GM23248 (cell line): ENCODE measurements around the gene SIGMAR1. TPM values are rescaled to one million over a fixed set of nuclear protein-coding genes. Genes with fewer than 3 reads are reported as not detected.

ENCODE experiments used
- DNase-seq: peaks from one replicate; pipeline ENCODE4 v3.0.0-alpha.2; 2015
- H2AFZ ChIP-seq: fragments of 200-600 bp; sonication (generic); 2 replicates; pipeline ENCODE4 v1.6.1; 2016; ENCODE audit warnings: antibody characterized with exemption
- H3F3A ChIP-seq: fragments of 200-600 bp; sonication (generic); 2 replicates; pipeline ENCODE4 v1.6.1; 2016; ENCODE audit warnings: mild to moderate bottlenecking, antibody characterized with exemption, mixed run types; ENCODE audit not compliant: insufficient read depth
- H3K27ac ChIP-seq: fragments of 200-600 bp; sonication (generic); 2 replicates; pipeline ENCODE4 v1.5.1; 2016; ENCODE audit warnings: mild to moderate bottlenecking
- H3K27me3 ChIP-seq: fragments of 200-600 bp; sonication (generic); replicated peaks from 2 replicates; pipeline ENCODE4 v1.6.1; 2016; ENCODE audit warnings: mild to moderate bottlenecking; ENCODE audit not compliant: insufficient read depth
- H3K36me3 ChIP-seq: fragments of 200-600 bp; sonication (generic); 2 replicates; pipeline ENCODE4 v1.6.1; 2016; ENCODE audit warnings: low read depth, mild to moderate bottlenecking
- H3K4me1 ChIP-seq: fragments of 200-600 bp; sonication (generic); 2 replicates; pipeline ENCODE4 v1.6.1; 2016; ENCODE audit warnings: mild to moderate bottlenecking; ENCODE audit not compliant: insufficient read depth
- H3K4me2 ChIP-seq: fragments of 200-600 bp; sonication (generic); one replicate; pipeline ENCODE4 v1.6.1; 2016; ENCODE audit warnings: mild to moderate bottlenecking; ENCODE audit not compliant: unreplicated experiment
- H3K4me3 ChIP-seq: fragments of 200-600 bp; sonication (generic); 2 replicates; pipeline ENCODE4 v1.5.1; 2016; ENCODE audit warnings: mild to moderate bottlenecking
- H3K79me2 ChIP-seq: fragments of 200-600 bp; sonication (generic); 2 replicates; pipeline ENCODE4 v1.6.1; 2016; ENCODE audit warnings: mild to moderate bottlenecking; ENCODE audit not compliant: insufficient read depth
- H3K9ac ChIP-seq: fragments of 200-600 bp; sonication (generic); 2 replicates; pipeline ENCODE4 v1.6.1; 2016; ENCODE audit warnings: mild to moderate bottlenecking
- H3K9me2 ChIP-seq: fragments of 200-600 bp; sonication (generic); 2 replicates; pipeline ENCODE4 v1.6.1; 2016; ENCODE audit warnings: mixed run types, mild to moderate bottlenecking, moderate library complexity; ENCODE audit not compliant: insufficient read depth
- H3K9me3 ChIP-seq: fragments of 200-600 bp; sonication (generic); one replicate; pipeline ENCODE4 v1.6.1; 2017; ENCODE audit warnings: low read depth
- H4K20me1 ChIP-seq: fragments of 200-600 bp; sonication (generic); 2 replicates; pipeline ENCODE4 v1.6.0; 2016; ENCODE audit not compliant: insufficient read depth
- EZH2 ChIP-seq: fragments of 200-600 bp; sonication (generic); IDR thresholded peaks from 2 replicates; pipeline ENCODE4 v1.6.1; 2018; ENCODE audit warnings: antibody characterized with exemption, mild to moderate bottlenecking; ENCODE audit not compliant: insufficient read depth, poor library complexity, severe bottlenecking
- EZH2phosphoT487 ChIP-seq: fragments of 200-600 bp; sonication (generic); IDR thresholded peaks from 2 replicates; pipeline ENCODE4 v1.6.1; 2018; ENCODE audit warnings: antibody characterized with exemption, moderate library complexity, mild to moderate bottlenecking, low read depth; ENCODE audit not compliant: insufficient read depth
- WGBS, 2 experiments: methylation state at CpG; one replicate each; pipeline ENCODE4 v1.1.6; 2015 to 2017; ENCODE audit warnings: low lambda C conversion rate in 2 of 2, low coverage in 1 of 2; ENCODE audit errors: missing lambda C conversion rate in 2 of 2; 5-methylcytosine and 5-hydroxymethylcytosine counted together
- in situ Hi-C: fragments of 300-500 bp; cut with MboI; formaldehyde crosslinking; loops from 2 replicates; pipeline ENCODE4 v1.15.0; 2020
- polyA plus RNA-seq: library from polyadenylated mRNA; unstranded; fragments of >200 nt; fragmentation: Nextera tagmentation; extraction: Ambion mirVana; gene quantifications from 2 replicates; pipeline ENCODE4 v1.2.1, GENCODE V29; 2016
- total RNA-seq: library from RNA; depleted of rRNA; stranded (reverse); fragments of >200 nt; shearing (Covaris generic); gene quantifications from 2 replicates; pipeline ENCODE4 v1.2.3, GENCODE V29; 2014

Gene SIGMAR1
- total and polyA plus RNA-seq, 2 experiments from 2014 or later: 138 to 142 TPM

DNA sequence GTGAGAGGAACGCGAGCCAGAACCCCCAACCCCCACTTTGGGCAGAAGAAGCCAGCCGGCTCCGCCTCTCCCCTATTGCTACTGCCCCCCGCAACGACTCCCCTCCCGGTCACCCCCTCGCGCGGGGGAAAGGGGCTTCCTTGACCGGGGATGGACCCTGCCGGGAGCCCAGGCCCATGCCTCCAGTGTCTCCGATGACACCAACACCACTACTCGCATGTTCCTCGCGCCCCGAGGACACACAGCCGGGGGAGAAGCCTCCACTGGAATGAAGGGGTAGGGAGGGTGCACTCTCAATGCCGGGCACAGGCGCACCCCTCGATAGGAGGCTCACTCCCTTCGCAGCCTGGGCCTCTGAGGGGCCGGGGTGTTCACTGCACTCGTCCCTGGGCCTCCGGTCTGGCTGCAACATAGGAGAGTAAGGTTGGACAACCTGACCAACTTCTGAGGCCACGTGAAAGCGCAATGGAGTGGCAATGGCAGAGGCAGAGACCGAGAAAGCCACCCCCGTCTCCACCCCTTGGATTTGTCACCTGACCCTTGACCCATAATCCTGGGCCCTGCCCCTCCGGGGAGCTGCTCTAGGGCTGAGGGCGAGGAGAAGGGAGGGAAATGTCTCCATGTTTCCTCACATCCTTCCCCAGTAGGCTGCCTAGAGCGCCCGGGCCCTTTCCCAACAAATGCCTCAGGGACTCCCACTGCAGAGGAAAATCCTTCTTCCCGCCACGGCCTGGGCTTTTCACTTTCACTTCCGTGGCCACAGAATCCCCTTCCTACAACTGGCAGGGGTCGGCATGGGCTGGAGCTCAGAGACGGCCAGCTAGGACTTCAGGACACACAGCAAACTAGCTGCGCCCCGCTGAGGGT, 47.0 kb downstream of the SIGMAR1 start:
- Histone ChIP-seq H3K27me3 (peaks cover 84% of the 10 kb centered on the region), H3K9ac (no peak overlapping the region), H3K4me1 (no peaks in the 10 kb centered on the region), H3K36me3 (no peaks in the 10 kb centered on the region), H3K79me2 (no peaks in the 10 kb centered on the region), H3K4me2 (no peak overlapping the region), H3K4me3 (no peak overlapping the region), H2AFZ (no peak overlapping the region), H3K9me3 (no peaks in the 10 kb centered on the region), H3K27ac (no peak overlapping the region), H4K20me1 (no peaks in the 10 kb centered on the region), H3K9me2 (no peaks in the 10 kb centered on the region), H3F3A (no peaks in the 10 kb centered on the region)
- in situ Hi-C loops: loop anchor here (5.0 to 10.0 kb wide), 2 partner anchors 38 to 186 kb away; no protein-coding TSS in a partner anchor
- DNase-seq: no peak
- 55 to 61% methylated on average over 22 to 40 of the region's 40 CpGs for WGBS, 2 experiments
- no peak for TF ChIP-seq EZH2phosphoT487
- no peak for TF ChIP-seq EZH2

DNA sequence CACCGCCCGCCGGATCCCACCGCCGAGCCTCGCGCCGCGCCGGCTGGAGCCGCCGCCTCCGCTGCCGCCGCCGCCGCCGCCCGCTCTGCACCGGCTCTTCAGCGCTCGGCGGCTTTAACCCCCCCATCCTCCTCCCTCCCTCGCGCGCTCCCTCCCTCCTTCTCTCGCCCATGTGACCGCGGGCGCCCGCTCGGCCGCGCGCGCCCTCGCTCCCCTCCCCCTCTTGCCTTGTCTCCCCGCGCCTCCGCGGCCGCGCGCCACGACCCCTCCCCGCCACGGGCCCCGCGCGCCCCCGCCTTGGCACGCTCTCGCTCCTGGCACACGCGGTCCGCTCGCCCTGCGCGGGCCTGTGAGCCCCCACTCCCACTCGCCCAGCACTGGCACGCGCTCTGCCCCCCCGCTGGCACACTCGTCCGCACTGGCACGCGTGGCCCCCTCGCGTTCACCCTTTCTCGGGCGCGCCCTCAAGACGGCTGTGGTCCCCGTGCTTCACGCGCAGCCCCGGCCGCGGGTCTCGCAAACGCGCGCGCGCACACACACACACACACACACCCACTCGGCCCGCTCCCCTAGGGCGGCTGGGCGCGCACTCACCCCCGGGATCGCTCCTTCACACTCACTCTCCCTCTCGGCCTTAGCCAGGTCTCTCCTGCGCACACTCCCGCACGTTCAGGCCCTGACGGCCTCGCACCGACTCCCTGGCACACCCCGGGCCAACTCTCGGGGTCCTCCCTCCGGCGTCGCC, 47.8 kb downstream of the SIGMAR1 start, which contains the start of gene CNTFR:
Gene CNTFR, minus strand, starts transcription at position 89 of the 745 bp plus-strand sequence. CDS start 20,743 bp downstream, outside the sequence.
- no peak within 1 kb of the TSS for H3K9ac ChIP-seq
- peak within 1 kb of the TSS; percentile 35 for H3K4me2 ChIP-seq
- no peaks in the 10 kb centered on the region for H3K9me3 ChIP-seq
- H3K27me3 ChIP-seq: peaks cover 89% of the 10 kb centered on the region
- no peaks in the 10 kb centered on the region for H3F3A ChIP-seq
- no peaks in the 10 kb centered on the region for H4K20me1 ChIP-seq
- TF ChIP-seq EZH2phosphoT487 (no peak), EZH2 (no peak)
- no peak within 1 kb of the TSS for H3K27ac ChIP-seq
- H2AFZ ChIP-seq: no peak within 1 kb of the TSS
- no peaks in the 10 kb centered on the region for H3K36me3 ChIP-seq
- H3K9me2 ChIP-seq: no peaks in the 10 kb centered on the region
- in situ Hi-C loops: loop anchor here (5.0 to 10.0 kb wide), 2 partner anchors 38 to 185 kb away; no protein-coding TSS in a partner anchor
- WGBS, 2 experiments: 0 to 3% methylated on average over 36 to 93 of the region's 104 CpGs
- H3K4me1 ChIP-seq: no peaks in the 10 kb centered on the region
- peak; percentile 44 for DNase-seq
- H3K79me2 ChIP-seq: no peaks in the 10 kb centered on the region
- H3K4me3 ChIP-seq: peak within 1 kb of the TSS; percentile 52

DNA sequence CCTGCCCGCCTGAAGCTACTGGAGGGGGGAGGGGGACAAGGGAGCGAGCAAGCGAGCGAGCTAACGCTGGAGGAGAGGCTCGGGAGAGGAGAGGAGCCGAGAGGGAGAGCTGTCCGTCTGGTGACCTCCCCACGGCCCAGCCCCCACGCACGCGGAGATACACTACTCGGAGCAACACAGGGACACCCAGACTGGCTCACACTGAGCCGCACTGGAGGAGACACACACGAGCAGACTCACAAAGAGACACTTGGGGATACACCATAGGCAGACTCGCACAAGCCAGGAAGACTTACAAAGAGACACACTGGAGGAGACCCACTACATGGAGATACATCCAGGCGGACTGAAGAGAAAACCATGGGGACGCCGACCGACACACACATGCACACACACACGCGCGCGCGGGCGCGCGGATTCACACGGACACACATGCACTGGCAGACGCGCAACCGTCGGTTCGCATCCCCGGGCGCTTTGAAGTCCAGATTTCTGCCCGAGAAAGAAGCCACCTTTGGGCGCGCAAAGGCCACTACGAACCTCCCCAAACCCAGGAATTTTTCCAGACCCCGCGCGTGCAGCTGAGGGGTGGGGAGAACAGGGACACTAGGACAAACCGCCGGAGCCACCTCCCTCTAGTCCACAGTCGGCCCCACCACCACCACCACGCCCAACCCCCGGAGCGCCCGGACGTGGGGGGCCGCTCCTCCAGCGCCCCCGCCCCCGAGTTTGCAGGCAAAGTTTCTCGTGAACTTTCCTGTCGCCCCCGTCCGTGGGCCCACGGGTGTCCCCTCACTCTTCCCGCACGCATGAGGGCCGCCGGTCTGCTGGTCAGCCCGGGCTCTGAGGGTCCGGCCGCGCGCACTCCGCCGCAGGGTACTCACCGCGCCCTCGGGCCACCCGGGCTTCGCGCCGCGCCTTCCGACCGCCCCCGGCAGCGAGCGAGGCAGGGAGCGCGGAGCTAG, 48.6 kb downstream of the SIGMAR1 start:
- H3K27ac ChIP-seq: no peak overlapping the region
- no peaks in the 10 kb centered on the region for H3K79me2 ChIP-seq
- in situ Hi-C loops: no loop called here
- WGBS, 2 experiments: 1 to 3% methylated on average over 70 to 83 of the region's 86 CpGs
- H2AFZ ChIP-seq: no peak overlapping the region
- H3K4me1 ChIP-seq: no peaks in the 10 kb centered on the region
- no peaks in the 10 kb centered on the region for H3K9me3 ChIP-seq
- no peak overlapping the region for H3K4me2 ChIP-seq
- no peak overlapping the region for H3K4me3 ChIP-seq
- no peak for DNase-seq
- no peaks in the 10 kb centered on the region for H3K36me3 ChIP-seq
- no peaks in the 10 kb centered on the region for H4K20me1 ChIP-seq
- TF ChIP-seq EZH2: peak; percentile 97
- TF ChIP-seq EZH2phosphoT487: peak; percentile 60
- H3F3A ChIP-seq: no peaks in the 10 kb centered on the region
- H3K9ac ChIP-seq: no peak overlapping the region
- H3K27me3 ChIP-seq: peaks cover 88% of the 10 kb centered on the region
- H3K9me2 ChIP-seq: no peaks in the 10 kb centered on the region
